Measurements from ENCODE around the gene DHDH.

GRCh38 chr19:48990400-48990799, 56.9 kb downstream of the DHDH start:
- no peak for TF ChIP-seq CTCF (IDR thresholded peaks at IDR 0.05)
- TF ChIP-seq POLR2A (IDR thresholded peaks at IDR 0.05) = no peak
